ENCODE measurements around the gene WFDC2.

The WFDC2 gene

GRCh38 chr20:45518282-45518681 lies 48.7 kb downstream of the WFDC2 start:
- no peak for TF ChIP-seq CTCF (IDR thresholded peaks at IDR 0.05; ENCODE audit: low read depth, low read length)
- H3K4me3 ChIP-seq (replicated peaks in 1 of 2; ENCODE audit: low read depth in 2 of 2, low read length in 2 of 2): no peak overlapping the region
- DNase-seq (ENCODE audit: low read depth in 2 of 2): no peak

- no peak for TF ChIP-seq CTCF (IDR thresholded peaks at IDR 0.05; ENCODE audit: low read depth, low read length)
- no peak for DNase-seq (ENCODE audit: low read depth in 2 of 2)
- no peak overlapping the region for H3K4me3 ChIP-seq (replicated peaks in 1 of 2; ENCODE audit: low read depth in 2 of 2, low read length in 2 of 2)
These were observed 54.3 kb downstream of the WFDC2 start for GRCh38 chr20:45523821-45524220.

- no peak for DNase-seq (ENCODE audit: low read depth in 2 of 2)
- no peak overlapping the region for H3K4me3 ChIP-seq (replicated peaks in 1 of 2; ENCODE audit: low read depth in 2 of 2, low read length in 2 of 2)
- TF ChIP-seq CTCF (IDR thresholded peaks at IDR 0.05; ENCODE audit: low read depth, low read length): no peak
These were observed 57.7 kb downstream of the WFDC2 start for GRCh38 chr20:45527294-45527693.
